Choroid plexus epithelial cell (primary cell): Measurements from ENCODE around the gene APOO.

Source experiments
- DNase-seq: peaks from one replicate; pipeline ENCODE4 v3.0.0-alpha.2; 2010; ENCODE audit warnings: low read depth
- H3K4me3 ChIP-seq: 2 replicates; pipeline ENCODE4 v1.5.1; 2011; ENCODE audit warnings: low read depth, mild to moderate bottlenecking, control low read depth, low read length, moderate library complexity
- TF ChIP-seq, protein P1 (sequence below): conservative IDR thresholded peaks from 2 replicates; pipeline ENCODE4 v1.5.1; 2011; ENCODE audit warnings: low read depth, mild to moderate bottlenecking, control low read depth, inconsistent platforms, low read length, moderate library complexity

The APOO gene

DNA sequence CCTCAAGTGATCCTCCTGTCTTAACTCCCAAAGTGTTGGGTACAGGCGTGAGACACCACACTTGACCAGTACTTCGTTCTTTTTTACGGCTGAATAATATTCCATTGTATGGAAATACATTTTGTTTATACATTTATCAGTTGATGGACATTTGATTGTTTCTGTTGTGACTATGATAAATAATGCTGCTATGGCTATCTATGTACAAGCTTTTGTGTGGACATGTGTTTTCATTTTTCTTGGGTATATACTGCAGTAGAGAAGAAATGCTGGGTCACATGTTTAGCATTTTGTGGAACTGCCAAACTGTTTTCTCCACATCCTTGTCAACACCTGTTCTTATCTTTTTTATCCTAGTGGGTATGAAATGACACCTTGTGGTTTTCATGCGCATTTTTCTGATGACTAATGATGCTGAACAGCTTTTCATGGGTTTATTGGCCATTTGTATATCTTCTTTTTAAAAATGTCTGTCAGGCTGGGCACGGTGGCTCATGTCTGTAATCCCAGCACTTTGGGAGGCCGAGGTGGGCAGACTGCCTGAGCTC, 87.4 kb downstream of the APOO start:
- no peak overlapping the region for H3K4me3 ChIP-seq
- DNase-seq, result peak; percentile 55
- TF ChIP-seq, protein P1, sequence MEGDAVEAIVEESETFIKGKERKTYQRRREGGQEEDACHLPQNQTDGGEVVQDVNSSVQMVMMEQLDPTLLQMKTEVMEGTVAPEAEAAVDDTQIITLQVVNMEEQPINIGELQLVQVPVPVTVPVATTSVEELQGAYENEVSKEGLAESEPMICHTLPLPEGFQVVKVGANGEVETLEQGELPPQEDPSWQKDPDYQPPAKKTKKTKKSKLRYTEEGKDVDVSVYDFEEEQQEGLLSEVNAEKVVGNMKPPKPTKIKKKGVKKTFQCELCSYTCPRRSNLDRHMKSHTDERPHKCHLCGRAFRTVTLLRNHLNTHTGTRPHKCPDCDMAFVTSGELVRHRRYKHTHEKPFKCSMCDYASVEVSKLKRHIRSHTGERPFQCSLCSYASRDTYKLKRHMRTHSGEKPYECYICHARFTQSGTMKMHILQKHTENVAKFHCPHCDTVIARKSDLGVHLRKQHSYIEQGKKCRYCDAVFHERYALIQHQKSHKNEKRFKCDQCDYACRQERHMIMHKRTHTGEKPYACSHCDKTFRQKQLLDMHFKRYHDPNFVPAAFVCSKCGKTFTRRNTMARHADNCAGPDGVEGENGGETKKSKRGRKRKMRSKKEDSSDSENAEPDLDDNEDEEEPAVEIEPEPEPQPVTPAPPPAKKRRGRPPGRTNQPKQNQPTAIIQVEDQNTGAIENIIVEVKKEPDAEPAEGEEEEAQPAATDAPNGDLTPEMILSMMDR, result no peak

DNA sequence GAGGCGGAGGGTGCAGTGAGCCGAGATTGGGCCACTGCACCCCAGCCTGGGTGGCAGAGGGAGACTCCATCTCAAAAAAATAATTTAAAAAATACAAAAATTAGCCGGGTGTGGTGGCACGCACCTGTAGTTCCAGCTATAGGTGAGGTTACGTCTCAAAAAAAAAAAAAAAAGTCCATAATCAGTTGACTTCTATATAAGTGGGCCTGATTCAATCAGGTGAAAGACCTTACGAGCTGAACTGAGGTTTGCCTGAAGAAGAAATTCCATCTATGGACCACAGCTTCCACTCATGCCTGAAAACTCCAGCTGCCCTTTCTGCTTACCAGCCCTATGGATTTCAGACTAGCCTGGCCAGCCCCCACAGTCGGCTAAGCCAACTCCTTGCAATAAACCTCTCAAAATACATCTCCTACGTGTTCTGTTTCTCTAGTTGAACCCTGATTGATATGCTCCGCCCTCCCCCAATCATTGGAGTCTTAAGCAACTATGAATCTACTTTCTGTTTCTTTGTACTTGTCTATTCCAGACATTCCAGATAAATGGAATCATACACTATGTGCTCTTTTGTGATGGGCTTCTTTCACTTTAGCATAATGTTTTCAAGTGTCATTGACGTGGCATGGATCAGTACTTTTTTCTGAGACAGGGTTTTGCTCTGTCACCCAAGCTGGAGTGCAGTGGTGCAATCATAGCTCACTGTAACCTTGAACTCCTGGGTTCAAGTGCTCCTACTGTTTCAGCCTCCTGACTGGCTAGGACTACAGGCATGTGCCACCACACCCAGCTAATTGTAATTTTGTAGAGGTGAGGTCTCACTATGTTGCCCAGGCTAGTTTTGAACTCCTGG, 88.1 kb downstream of the APOO start:
- TF ChIP-seq, protein P1, result no peak
- peak; percentile 32 for DNase-seq
- no peak overlapping the region for H3K4me3 ChIP-seq

DNA sequence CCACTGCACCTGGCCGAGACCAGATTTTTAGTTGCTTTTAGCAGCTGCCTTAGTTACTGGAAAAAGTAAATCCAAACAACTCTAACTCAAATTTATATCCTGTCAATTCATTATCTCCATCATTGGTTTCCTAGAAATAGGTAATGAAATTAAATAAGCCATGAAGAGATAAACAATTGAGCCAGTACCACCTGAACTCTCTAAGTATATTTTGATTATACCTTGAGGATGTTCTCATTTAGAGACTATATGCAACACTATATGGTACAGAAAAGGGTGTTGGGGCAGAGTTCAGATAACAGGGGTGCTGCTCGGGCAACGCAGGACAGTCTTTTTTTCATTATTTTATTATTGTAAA, 89.8 kb downstream of the APOO start:
- TF ChIP-seq, protein P1, result no peak
- DNase-seq, result no peak
- no peak overlapping the region for H3K4me3 ChIP-seq

DNA sequence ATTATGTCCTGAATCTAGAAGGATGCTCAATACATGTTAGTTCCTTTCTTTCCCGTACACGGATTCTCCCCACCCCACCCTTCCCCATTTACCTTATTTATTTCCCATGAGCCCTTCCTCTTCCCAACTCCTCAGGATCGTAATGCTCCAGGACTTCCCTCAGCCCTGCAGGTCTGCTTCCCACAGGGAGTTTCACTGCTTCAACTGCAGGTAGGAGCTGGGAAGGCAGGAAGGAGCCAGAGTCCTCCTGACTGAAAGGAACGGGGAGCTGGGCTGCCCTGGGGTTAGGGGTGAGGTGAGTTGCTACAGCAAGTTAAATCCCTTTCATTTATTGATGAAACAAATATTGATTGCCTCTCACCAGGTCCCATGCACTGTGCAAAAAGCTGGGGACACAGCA, 91.6 kb downstream of the APOO start:
- H3K4me3 ChIP-seq, result no peak overlapping the region

DNA sequence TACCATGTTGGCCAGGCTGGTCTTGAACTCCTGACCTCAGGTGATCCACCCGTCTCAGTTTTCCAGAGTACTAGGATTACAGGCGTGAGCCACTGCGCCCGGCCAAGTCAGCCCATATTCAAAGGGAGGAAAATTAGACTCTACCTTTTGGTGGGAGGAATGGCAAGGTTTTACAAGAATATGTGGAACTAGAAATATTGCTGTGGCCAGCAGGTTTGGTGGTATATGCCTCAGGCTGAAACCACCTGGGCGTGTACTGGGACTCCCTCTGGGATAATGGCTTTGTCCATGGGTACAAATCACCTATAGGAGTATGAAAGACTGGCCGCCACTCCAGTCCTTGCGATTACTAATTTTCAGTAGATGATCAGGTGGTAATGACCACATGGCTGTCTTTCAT, 92.4 kb downstream of the APOO start:
- H3K4me3 ChIP-seq, result no peak overlapping the region
- DNase-seq, result no peak
- TF ChIP-seq, protein P1, result no peak

More for the DNA sequence above, 91.6 kb downstream of the APOO start:
- TF ChIP-seq, protein P1, result no peak
- DNase-seq, result no peak

DNA sequence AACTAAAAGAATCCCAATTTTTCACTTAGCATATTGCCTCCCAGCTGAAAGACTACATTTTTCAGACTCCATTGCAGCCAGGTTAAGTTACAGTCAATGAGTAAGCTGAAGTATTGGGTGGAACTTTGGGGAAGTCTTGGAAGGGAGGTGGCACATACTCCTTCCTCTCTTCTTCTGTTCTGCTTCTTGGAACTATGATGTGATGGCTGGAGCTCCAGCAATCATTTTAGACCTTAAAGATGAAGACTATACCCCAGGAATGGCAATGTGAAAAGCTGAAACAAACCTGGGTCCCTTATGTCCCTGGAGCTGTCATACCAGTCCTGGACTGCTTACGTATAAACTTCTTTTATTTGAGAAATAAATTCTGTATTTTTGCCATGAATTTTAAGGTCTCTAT, 93.9 kb downstream of the APOO start:
- TF ChIP-seq, protein P1, result no peak
- no peak for DNase-seq
- H3K4me3 ChIP-seq, result no peak overlapping the region

DNA sequence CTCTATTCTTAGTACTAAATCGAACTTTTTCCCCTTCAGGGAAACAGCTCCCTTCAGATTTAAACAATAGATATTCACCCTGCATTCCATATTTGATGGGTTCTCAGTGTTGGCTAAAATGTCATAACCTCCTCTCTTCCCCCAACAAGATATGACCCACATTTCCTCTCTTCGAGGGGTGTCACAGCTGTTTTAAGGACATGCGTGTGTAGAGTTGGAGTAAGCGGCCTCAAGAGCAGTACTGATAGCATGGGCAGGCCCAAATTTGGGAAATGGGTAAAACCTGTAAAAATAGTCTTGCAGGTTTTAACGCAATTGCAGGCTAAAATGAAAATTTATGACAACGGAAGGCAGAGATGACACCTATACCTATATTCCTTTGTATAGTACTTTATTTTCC, 96.1 kb downstream of the APOO start:
- H3K4me3 ChIP-seq, result no peak overlapping the region
- TF ChIP-seq, protein P1, result no peak
- no peak for DNase-seq
